Ovary (tissue), 9 donors: Measurements from ENCODE around the gene YWHAQ. TPM values are rescaled to one million over a fixed set of nuclear protein-coding genes. Genes with fewer than 3 reads are reported as not detected.

Source experiments
- DNase-seq, 5 donors: peaks; one replicate each; pipeline ENCODE4 v3.0.0-alpha.2; 2019 to 2020
- H3K27ac ChIP-seq, 2 donors: fragments of 200-600 bp; one replicate each; pipeline versions ENCODE4 v1.5.1 to v1.8.0; 2019 to 2022
- H3K27me3 ChIP-seq: fragments of 200-600 bp; one replicate; pipeline ENCODE4 v1.8.0; 2022
- H3K36me3 ChIP-seq: fragments of 200-600 bp; sonication (generic); one replicate; pipeline ENCODE4 v1.5.1; 2019
- H3K4me1 ChIP-seq: one replicate; pipeline ENCODE4 v1.8.1; 2013; ENCODE audit warnings: mild to moderate bottlenecking, moderate library complexity; ENCODE audit not compliant: insufficient read depth
- H3K4me3 ChIP-seq: fragments of 200-600 bp; sonication (generic); one replicate; pipeline ENCODE4 v1.5.1; 2017
- H3K9me3 ChIP-seq, 2 donors: fragments of 200-600 bp in 1 of 2; sonication (generic) in 1 of 2; one replicate each; pipeline versions ENCODE4 v1.5.1 to v1.8.1; 2013 to 2019; ENCODE audit warnings: mild to moderate bottlenecking in 1 of 2, moderate library complexity in 1 of 2
- CTCF ChIP-seq, 3 donors: fragments of 450-650 bp in 2 of 3; fragments of 200-600 bp in 1 of 3; IDR thresholded peaks; one replicate each; pipeline versions ENCODE4 v1.5.1 to v1.8.0; 2016 to 2022; ENCODE audit warnings: antibody characterized with exemption in 3 of 3, mild to moderate bottlenecking in 1 of 3
- EP300 ChIP-seq: sonication (generic); formaldehyde crosslinking; IDR thresholded peaks from one replicate; pipeline ENCODE4 v1.6.1; 2017; ENCODE audit warnings: antibody characterized with exemption
- POLR2A ChIP-seq: fragments of 450-650 bp; IDR thresholded peaks from one replicate; pipeline ENCODE4 v1.6.1; 2017; ENCODE audit warnings: antibody characterized with exemption, mild to moderate bottlenecking, moderate library complexity
- WGBS, 3 donors: extraction: QIAGEN DNeasy Blood & Tissue Kit in 1 of 3; methylation state at CpG; one replicate each; pipeline versions ENCODE4 v1.1.5 to v1.1.7; 2013 to 2017; 5-methylcytosine and 5-hydroxymethylcytosine counted together
- intact Hi-C, 4 donors: fragments of 100-400 bp; cut with DNase I; formaldehyde crosslinking; loops; one replicate each; pipeline versions ENCODE4 v1.11.0 to v1.15.1; 2022 to 2023
- polyA plus RNA-seq, 2 donors: library from polyadenylated mRNA; stranded (reverse); fragments of 200-250 nt in 1 of 2; fragments of 350-450 nt in 1 of 2; fragmentation: Illumina TruSeq in 1 of 2; extraction: RNeasy Lipid Tissue Mini Kit (QIAGEN cat#74804) in 1 of 2; gene quantifications; one replicate each; pipeline ENCODE4 v1.2.3, GENCODE V29; 2013 to 2014
- total RNA-seq, 7 donors: library from RNA; depleted of rRNA in 2 of 7; stranded (reverse); fragments of >200 nt in 2 of 7; fragmentation: NEBNext Ultra II Directional in 3 of 7; extraction: Animal tissue kit (Norgen Biotek cat#: 25700) in 3 of 7; gene quantifications; one replicate each; pipeline versions ENCODE4 v1.1.0 to v1.2.4, GENCODE V29; 2016 to 2023
- donor health status: DM: no; HTN: no; CAD: no; lungs with moderate emphysema.
- donor health status: DM: no; HTN: no; CAD: no.
- donor health status: Bipolar disorder and iron deficiency.
- donor health status: DM: yes; HTN: yes; CAD: no.
- donor health status: DM: no; HTN: no; CAD: no.
- donor health status: DM: yes; HTN: yes; CAD: no.

Gene YWHAQ
- total and polyA plus RNA-seq, 9 donors: 156 to 386 (median 241) TPM

- DNase-seq: no peak
- 62 to 65% (median 64%) methylated on average over 7 of the region's 7 CpGs for WGBS, 3 donors
Observed at GRCh38 chr2:9663008-9663879, 32.4 kb upstream of the YWHAQ start.

DNA sequence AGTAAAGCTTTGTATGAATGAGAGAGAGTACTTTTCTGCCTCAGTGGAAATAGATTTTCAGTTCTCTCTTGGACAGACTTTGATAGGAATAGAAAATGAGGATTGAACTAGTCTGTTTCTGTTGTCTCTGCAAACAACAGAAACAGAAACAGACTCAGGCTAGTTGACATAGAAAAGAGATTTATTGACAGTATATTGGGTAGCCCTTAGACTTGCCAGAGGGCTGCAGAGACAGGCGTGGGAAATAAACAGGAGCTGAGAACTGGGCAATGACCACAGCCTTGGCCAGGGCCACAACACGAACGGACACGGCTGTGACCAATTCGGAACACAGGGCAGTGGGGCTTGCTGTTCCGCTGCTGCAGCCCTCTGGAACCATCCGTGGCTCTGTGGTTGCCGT lies 30.5 kb upstream of the YWHAQ start:
- WGBS, 3 donors: 71 to 90% (median 76%) methylated on average over 7 to 8 of the region's 8 CpGs
- peaks cover 4% of the 10 kb centered on the region for H3K4me1 ChIP-seq
- intact Hi-C loops: no loop called here
- TF ChIP-seq POLR2A: no peak
- no peak for TF ChIP-seq CTCF (IDR thresholded peaks at IDR 0.05)
- no peak for DNase-seq
- no peaks in the 10 kb centered on the region for H3K9me3 ChIP-seq
- H3K27ac ChIP-seq: no peak overlapping the region
- no peaks in the 10 kb centered on the region for H3K36me3 ChIP-seq
- no peaks in the 10 kb centered on the region for H3K27me3 ChIP-seq
- no peak overlapping the region for H3K4me3 ChIP-seq

More at GRCh38 chr2:9663008-9663879, 32.4 kb upstream of the YWHAQ start:
- no peaks in the 10 kb centered on the region for H3K4me1 ChIP-seq
- H3K27me3 ChIP-seq: no peaks in the 10 kb centered on the region
- H3K4me3 ChIP-seq: no peak overlapping the region
- TF ChIP-seq EP300 (no peak), POLR2A (no peak), CTCF (IDR thresholded peaks at IDR 0.05) (no peak)
- H3K9me3 ChIP-seq: no peaks in the 10 kb centered on the region
- intact Hi-C loops: no loop called here
- H3K36me3 ChIP-seq: no peaks in the 10 kb centered on the region
- H3K27ac ChIP-seq: no peak overlapping the region

GRCh38 chr2:9660781-9661180 lies 30.0 kb upstream of the YWHAQ start:
- Histone ChIP-seq H3K36me3 (no peaks in the 10 kb centered on the region), H3K9me3 (no peaks in the 10 kb centered on the region), H3K4me1 (peaks cover 4% of the 10 kb centered on the region), H3K27ac (no peak overlapping the region), H3K4me3 (no peak overlapping the region), H3K27me3 (no peaks in the 10 kb centered on the region)
- 71 to 74% (median 71%) methylated on average over 7 of the region's 7 CpGs for WGBS, 3 donors
- intact Hi-C loops: no loop called here
- DNase-seq: no peak
- TF ChIP-seq POLR2A: no peak
- no peak for TF ChIP-seq EP300
- no peak for TF ChIP-seq CTCF (IDR thresholded peaks at IDR 0.05)

DNA sequence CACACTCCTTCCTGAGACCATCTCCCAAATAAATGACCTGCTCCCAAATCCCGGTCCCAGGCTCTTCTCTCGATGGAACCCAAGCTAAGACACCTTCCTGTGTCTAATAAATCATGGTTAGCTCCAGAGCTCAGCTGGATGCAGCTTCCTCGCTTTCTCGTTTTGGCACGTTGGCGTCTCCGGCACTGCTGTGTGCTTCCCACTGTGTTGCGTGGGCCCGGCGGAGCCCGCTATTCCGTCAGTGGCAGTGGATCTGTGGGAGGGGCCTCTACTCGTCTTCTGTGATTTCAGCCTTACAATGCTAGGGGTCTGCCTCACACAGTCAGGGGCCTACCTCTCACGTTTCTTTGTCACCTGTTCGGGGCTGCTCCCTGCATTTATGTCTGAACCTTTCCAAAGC lies 29.4 kb upstream of the YWHAQ start:
- Histone ChIP-seq H3K4me3 (no peak overlapping the region), H3K27me3 (no peaks in the 10 kb centered on the region), H3K27ac (no peak overlapping the region), H3K36me3 (no peaks in the 10 kb centered on the region), H3K9me3 (no peaks in the 10 kb centered on the region), H3K4me1 (peaks cover 4% of the 10 kb centered on the region)
- intact Hi-C loops: no loop called here
- no peak for DNase-seq
- 86 to 90% (median 90%) methylated on average over 15 of the region's 15 CpGs for WGBS, 3 donors
- TF ChIP-seq POLR2A: no peak
- TF ChIP-seq EP300: no peak
- no peak for TF ChIP-seq CTCF (IDR thresholded peaks at IDR 0.05)
